Ureter (tissue), 1 donor: ENCODE measurements around the gene RENBP. TPM values are rescaled to one million over a fixed set of nuclear protein-coding genes. Genes with fewer than 3 reads are reported as not detected.

ENCODE experiments used
- DNase-seq: peaks from one replicate; pipeline ENCODE4 v3.0.0-alpha.2; 2020; ENCODE audit warnings: low spot score
- total RNA-seq: library from RNA; stranded (reverse); gene quantifications from one replicate; pipeline ENCODE4 v1.2.4, GENCODE V29; 2023
- donor health status: DM: yes; HTN: yes; CAD: no.

Gene RENBP
- total RNA-seq, 1 donor from 2014 or later, result 7.4 TPM

GRCh38 chrX:153933748-153934147, 10.7 kb downstream of the RENBP start:
- DNase-seq, result no peak

DNA sequence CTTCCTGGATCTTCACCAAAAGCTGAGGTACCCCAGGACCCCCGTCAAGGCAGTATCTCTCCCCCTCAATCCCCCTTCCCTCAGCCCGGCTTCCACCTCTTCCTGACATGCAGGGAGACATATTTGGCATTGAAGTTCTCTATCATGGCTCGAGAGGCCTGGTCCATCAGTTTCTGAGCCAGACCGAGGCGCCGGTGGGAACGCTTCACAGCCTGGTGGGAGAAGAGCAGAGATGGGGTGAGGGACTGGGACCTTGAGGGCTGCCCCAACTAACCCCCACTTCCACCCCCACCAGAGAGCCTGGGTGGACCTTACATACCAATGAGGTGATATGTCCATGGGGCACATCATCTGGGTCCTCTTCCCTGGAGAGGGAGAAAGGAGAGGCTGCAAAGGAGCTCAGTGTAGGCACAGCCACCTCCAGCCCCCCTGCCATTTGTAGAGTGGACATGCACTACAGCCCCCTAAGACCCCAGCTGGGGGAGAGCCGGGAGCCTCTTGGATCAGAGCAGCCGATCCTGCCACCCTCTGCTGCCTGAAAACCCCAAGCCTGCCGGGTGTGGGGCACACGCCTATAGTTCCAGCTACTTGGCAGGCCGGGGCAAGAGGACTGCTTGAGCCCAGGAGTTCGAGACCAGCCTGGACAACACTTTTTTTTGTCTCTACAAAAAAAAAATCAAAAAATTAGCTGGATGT, 12.1 kb downstream of the RENBP start:
- no peak for DNase-seq

DNA sequence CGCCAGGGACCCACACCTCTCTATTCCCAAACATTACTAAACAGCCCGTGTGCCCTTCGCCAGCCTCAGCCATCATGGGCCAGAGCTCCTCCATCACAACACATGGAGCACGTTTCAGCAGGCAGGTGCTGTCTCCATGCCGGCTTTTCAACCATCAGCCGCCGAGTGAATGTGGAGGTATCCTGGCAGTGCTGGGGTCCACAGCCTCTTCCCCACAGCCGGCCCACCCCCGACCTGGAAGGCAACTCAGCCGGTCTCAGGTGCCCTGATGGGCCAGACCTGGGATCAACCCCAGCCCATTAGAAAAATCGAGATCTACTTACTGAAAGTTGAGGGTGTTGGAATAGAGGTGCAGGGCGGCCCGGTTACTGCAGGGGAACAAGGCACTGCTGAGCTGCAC, 12.7 kb downstream of the RENBP start:
- no peak for DNase-seq

DNA sequence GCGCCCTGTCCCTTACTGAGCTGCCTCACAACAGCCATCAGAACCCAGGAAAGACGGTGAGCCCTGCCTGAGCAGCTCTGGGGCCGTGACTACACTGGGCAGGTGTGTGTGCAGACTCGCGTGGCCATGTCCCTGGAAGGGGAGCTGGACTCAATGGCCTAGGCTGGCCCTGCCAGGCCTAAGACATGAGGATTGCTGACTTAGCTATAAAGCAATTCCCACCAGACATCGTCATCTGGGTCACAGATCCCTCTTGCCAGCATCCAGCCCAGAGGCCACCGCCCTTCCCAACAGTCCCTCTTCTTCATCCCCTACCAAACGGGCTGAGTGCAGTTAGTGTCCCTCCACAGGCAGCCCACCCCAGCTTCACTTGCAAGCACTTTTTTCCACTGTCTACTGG, 13.3 kb downstream of the RENBP start:
- DNase-seq, result no peak

DNA sequence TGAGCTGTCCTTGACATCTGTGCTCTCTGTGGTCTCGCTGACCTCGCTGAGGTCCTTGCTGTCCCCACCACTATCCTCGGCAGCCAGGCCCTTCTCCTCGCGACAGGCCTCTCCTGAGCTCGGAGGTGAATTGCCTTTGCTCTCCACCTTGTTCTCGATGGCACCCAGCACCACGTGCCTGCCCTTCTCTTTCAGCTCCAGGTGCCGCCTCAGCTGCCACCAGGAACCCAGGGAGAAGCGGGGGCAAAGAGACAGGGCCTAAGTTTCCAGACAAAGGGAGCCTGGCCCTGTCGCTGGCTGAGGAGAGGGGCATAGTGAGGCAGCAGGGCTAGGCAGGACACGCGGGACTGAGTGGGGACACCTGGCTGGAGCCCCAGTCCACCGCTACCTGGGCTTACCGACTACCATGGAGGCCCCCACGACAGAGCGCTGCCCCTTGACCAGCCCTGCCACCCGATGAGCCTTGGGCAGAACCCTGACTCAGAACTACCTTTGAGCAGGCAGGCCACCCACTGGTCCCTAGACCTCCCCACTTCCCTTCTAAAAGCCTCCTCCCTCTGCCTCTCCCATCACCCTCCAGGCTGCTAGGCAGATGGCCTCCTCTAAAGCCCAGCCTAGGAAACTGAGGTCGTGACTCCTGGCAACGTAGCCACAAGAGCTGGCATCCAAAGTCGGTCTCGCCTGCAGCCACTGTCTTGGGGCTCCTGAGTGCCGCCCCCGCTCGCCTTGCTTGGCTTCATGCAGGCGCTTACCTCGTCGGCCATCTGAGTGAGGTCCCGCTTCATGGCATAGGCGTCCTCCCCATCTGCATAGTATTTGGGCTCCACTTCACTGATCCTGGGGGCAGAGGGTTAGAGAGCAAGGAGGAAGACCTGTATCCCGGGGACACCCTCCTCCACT, 14.2 kb downstream of the RENBP start:
- DNase-seq, result no peak

- DNase-seq, result no peak
Measured at GRCh38 chrX:153929576-153929975, 14.9 kb downstream of the RENBP start.

DNA sequence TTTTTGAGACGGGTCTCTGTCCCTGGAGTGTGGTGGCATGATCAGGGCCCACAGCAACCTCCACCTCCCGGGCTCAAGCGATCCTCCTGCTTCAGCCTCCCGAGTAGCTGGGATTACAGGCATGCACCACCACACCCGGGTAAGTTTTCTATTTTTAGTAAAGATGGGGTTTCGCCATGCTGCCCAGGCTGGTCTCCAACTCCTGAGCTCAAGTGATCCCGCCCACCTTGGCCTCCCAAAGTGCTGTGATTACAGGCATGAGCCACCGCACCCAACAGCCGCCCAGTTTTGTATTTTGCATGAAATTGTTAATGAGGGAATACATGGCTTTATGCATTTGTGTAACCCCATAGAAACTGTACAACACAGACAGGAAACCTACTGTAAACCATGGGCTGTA, 15.6 kb downstream of the RENBP start:
- no peak for DNase-seq

DNA sequence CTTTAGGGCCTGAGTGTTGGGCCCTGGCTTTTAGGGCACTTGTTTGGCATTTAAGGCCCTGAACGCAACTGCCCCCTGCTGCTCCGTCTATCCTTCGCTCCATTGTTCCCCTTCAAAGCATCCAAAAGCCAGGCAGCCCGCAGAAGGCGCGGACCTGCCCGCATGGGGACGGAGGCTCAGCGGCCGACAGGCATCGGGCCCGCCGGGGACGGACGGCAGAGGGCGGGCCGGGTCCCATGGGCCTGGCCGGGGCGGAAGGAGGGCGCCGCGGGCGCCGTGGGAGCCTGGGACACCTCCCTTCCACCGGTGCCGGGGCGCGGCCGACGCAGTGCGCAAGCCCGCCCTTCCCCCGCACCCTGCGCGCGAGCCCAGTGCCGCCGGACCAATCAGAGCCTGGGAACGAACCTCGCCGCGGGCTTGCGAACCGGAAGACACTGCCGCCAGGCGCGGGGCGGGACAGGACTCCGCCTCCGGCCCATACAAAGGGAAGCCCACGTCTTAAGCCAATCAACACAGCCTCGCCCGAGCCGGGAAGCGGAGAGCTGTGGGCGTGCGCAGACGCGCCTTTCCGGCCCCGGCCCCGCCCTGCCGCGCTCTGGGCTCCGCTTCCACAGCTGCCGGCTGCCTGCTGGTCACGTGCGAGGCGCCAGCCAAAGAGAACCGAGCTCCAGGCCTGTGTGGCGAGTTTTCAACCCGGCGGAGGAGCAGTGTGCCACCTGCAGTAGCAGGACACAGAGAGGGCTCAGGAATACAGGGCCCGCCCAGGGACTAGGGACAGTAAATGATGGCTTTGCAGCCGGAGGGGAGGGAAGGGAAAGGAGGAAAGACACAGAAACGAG, 16.3 kb downstream of the RENBP start:
- DNase-seq, result peak; percentile 96

DNA sequence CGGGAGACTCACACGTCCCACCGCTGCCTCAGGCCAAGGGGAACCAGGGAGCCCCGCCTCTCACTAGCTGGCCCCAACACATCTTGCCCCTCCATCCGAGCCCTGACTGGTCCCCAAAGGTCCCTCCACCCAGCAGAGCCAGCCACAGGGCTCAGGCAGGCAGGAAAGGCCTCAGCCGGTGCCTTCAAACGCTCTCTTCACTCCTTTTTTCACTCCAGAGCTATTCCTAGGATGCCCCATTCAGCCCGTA, 16.8 kb downstream of the RENBP start:
- DNase-seq, result no peak

DNA sequence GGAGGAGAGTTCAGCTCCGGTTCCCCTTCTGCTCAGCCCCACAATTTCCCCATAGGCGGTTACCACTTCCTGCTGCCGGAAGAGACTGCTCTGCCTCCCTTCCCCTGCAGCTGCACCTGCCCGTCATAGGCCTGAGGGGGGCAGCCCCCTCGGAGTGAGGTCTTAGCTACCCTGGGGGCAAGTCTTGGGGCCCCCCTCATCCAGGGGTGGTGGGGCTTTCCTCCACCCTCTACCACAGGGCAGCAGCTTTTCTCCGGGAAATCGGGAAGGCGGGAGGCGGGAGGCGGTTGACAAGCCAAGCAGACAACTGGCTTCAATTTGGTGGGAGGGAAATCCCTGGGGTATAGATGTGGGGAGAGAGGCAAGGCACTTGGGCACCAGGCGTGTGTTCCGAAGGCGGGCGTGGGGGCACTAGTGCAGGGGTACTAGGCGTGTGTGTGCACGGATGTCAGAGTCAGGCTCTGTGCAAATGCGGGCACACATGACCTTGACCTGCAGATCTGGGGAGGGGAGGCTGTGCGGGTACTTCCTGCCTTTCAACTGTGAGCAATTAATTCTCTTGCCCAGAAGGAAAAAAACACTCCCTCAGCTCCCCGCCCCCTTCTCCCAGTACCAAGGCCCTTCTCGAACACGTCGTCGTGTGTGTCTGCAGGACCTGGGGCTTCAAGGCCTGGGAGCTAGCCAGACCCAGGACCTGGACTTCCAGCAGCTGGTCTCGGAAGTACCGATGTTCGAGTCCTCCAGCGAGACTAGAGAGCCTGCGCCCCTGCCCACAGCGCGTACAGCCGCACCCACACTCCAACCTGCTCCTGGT, 17.4 kb downstream of the RENBP start:
- peak; percentile 66 for DNase-seq

- DNase-seq, result no peak
Measured at GRCh38 chrX:153926552-153926857, 17.9 kb downstream of the RENBP start.

- no peak for DNase-seq
Measured at GRCh38 chrX:153925739-153926551, 18.5 kb downstream of the RENBP start, which contains the start of gene ARHGAP4. Gene ARHGAP4 (minus strand): TSS chrX:153926264. CDS start chrX:153926202, 62 bp downstream.

DNA sequence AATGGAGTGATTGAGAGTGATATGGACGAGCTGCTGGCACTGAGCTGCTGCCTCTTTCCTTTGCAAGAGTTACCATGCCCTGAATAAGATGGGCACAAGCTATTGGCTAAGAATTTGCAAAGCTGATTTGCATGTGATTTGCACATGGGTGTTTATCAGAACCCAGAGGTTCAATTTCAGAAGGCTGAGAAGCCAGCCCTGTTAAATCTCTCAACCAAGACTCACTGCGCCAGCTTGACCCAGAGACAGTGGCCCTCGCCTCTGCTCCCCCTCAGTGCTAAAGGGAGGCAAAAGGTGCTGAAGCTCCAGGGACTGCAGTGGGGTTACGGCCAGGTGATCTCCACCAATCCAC, 19.1 kb downstream of the RENBP start:
- no peak for DNase-seq

DNA sequence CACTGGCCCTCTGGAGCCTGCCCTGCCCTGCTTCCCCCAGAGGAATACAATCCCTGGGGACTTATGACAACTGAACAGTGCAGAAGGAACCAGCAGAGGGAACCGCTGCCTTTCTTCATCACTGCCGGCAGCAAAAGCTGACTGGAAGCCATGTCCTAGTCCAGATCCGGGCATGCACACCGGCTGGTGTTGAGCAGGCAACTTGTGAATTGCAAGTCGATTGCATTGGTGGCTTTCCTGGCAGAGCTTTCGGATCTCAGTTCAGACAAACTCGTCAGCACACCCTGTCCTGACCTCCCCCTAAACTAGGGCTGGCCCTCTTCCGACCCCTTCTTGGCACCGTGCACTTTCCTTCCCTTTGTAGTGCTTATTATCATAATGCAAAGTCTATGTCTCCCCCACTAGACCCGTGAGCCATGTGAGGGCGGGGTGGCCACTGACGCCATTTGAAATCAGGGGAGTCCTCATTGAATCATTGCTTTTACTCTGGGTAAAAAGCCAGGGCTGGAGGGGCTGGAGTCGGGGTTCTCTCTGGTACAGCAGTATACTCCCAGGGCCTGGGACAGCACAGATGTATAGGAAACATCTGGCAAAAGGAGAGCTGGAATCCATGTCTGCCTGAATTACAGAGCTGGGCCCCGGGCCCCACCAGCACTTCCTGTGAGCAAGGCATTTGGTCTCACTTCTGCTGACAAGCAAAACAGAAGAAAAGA, 20.1 kb downstream of the RENBP start:
- DNase-seq, result no peak

DNA sequence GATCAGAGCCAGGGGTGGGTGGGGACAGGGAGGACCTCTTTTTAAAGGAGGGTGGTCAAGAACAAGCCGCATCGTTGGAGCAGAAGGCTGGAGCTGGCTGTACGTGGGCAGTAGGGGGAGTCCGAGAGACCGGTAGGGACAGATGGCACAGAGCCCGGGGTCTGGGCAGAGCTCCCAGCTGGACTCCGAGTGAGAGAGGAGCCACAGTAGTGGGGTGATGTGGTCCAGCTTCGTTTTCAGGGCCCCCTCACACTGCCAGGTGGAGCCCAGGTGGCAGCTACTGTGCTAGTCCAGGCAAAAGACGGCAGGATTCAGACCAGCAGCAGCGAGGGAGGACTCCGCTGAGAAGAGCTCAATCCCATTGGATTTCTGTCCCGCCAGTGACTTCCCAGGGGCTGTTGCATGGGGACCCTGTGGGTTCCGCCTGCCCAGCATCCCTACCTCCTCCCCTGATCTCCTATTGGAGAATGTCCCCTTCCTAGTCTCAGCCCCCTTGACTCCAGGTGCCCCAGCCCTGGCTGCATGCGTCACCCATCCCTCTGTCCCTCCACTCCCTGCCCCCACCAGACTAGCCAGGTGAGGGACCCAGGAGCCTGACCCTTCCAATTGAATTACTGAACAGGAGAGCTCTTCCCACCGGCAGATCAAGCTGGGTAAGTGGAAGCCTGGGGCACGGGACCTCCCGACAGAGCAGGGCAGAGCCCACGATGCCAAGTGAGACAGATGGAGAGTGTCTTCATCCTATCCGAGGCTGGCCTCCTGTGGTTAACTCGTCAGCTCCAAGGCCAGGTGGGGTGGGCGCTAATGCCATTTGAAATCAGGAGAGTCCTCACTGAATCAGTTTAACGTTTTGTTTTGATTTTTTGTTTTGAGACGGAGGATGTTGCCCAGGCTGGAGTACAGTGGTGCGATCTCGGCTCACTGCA, 21.2 kb downstream of the RENBP start:
- peak; percentile 77 for DNase-seq

- DNase-seq, result no peak
Measured at GRCh38 chrX:153921511-153922446, 22.7 kb downstream of the RENBP start.

GRCh38 chrX:153921070-153921469, 23.4 kb downstream of the RENBP start:
- DNase-seq, result no peak

GRCh38 chrX:153920546-153920945, 23.9 kb downstream of the RENBP start:
- DNase-seq, result no peak
